CD14-positive monocyte (primary cell): ENCODE results near the gene SRP9. TPM values are rescaled to one million over a fixed set of nuclear protein-coding genes. Genes with fewer than 3 reads are reported as not detected.

Source experiments
- DNase-seq, 3 donors: peaks; one replicate each; pipeline ENCODE4 v3.0.0-alpha.2; 2011 to 2022
- H2AFZ ChIP-seq: 2 replicates; pipeline ENCODE4 v1.6.0; 2012; ENCODE audit warnings: mild to moderate bottlenecking, low read depth, low read length, inconsistent platforms; ENCODE audit not compliant: insufficient read depth, poor library complexity, severe bottlenecking
- H3K27ac ChIP-seq, 2 donors: 1 replicate in 1 of 2; 2 replicates in 1 of 2; pipeline ENCODE4 v1.5.1; 2012 to 2013; ENCODE audit warnings: low read length in 2 of 2, control low read depth in 1 of 2, inconsistent platforms in 1 of 2, low read depth in 1 of 2, mild to moderate bottlenecking in 1 of 2
- H3K27me3 ChIP-seq, 2 donors: one replicate each; pipeline versions ENCODE4 v1.6.0 to v1.6.1; 2011 to 2013; ENCODE audit warnings: low read length in 2 of 2; ENCODE audit not compliant: control insufficient read depth in 2 of 2, insufficient read depth in 2 of 2
- H3K36me3 ChIP-seq, 2 donors: replicated peaks in 1 of 2; 1 replicate in 1 of 2; 2 replicates in 1 of 2; pipeline versions ENCODE4 v1.5.1 to v1.6.1; 2012 to 2013; ENCODE audit warnings: low read length in 2 of 2, control low read depth in 1 of 2, inconsistent platforms in 1 of 2, mild to moderate bottlenecking in 1 of 2; ENCODE audit not compliant: insufficient read depth in 2 of 2, control insufficient read depth in 1 of 2
- H3K4me1 ChIP-seq, 2 donors: 1 replicate in 1 of 2; 2 replicates in 1 of 2; pipeline versions ENCODE4 v1.5.1 to v1.6.1; 2012 to 2013; ENCODE audit warnings: low read length in 2 of 2, control low read depth in 1 of 2, inconsistent platforms in 1 of 2, mild to moderate bottlenecking in 1 of 2, moderate library complexity in 1 of 2; ENCODE audit not compliant: insufficient read depth in 2 of 2, control insufficient read depth in 1 of 2
- H3K4me2 ChIP-seq: replicated peaks from 2 replicates; pipeline ENCODE3; 2012; ENCODE audit warnings: low read length, moderate library complexity, mild to moderate bottlenecking; ENCODE audit not compliant: poor library complexity, severe bottlenecking; ENCODE audit errors: extremely low read depth
- H3K4me3 ChIP-seq, 3 experiments: fragments of 200-600 bp in 1 of 3; sonication (generic) in 1 of 3; replicated peaks in 1 of 3; 1 replicate in 2 of 3; 2 replicates in 1 of 3; pipeline ENCODE4 v1.5.1; 2011 to 2013; ENCODE audit warnings: low read length in 3 of 3, mild to moderate bottlenecking in 3 of 3, control low read depth in 2 of 3, low read depth in 2 of 3, inconsistent platforms in 1 of 3, moderate library complexity in 1 of 3
- H3K79me2 ChIP-seq: 2 replicates; pipeline ENCODE4 v1.6.0; 2012; ENCODE audit warnings: mild to moderate bottlenecking, control low read depth, inconsistent platforms, low read length, moderate library complexity; ENCODE audit not compliant: insufficient read depth
- H3K9ac ChIP-seq: 2 replicates; pipeline ENCODE4 v1.6.0; 2017; ENCODE audit warnings: low read length, mild to moderate bottlenecking; ENCODE audit not compliant: insufficient read depth, poor library complexity, severe bottlenecking
- H3K9me3 ChIP-seq, 2 donors: replicated peaks in 1 of 2; 1 replicate in 1 of 2; 2 replicates in 1 of 2; pipeline versions ENCODE4 v1.5.1 to v1.6.1; 2012 to 2013; ENCODE audit warnings: low read length in 2 of 2, control low read depth in 1 of 2; ENCODE audit not compliant: control insufficient read depth in 1 of 2, insufficient read depth in 1 of 2
- H4K20me1 ChIP-seq: 2 replicates; pipeline ENCODE4 v1.6.0; 2012; ENCODE audit warnings: mild to moderate bottlenecking, low read length, control low read depth, moderate library complexity; ENCODE audit not compliant: insufficient read depth
- H3K27ac Mint-ChIP-seq, 7 donors: one replicate each; pipeline ENCODE4 v1.8.0; 2020; ENCODE audit warnings: mild to moderate bottlenecking in 7 of 7, mixed read lengths in 7 of 7, moderate library complexity in 6 of 7, inconsistent platforms in 2 of 7
- H3K27me3 Mint-ChIP-seq, 3 donors: one replicate each; pipeline ENCODE4 v1.8.0; 2021 to 2022; ENCODE audit warnings: low read depth in 3 of 3, mild to moderate bottlenecking in 3 of 3, mixed read lengths in 3 of 3, moderate library complexity in 3 of 3, inconsistent platforms in 1 of 3
- H3K36me3 Mint-ChIP-seq, 2 donors: one replicate each; pipeline ENCODE4 v1.8.0; 2020; ENCODE audit warnings: mixed read lengths in 2 of 2, inconsistent platforms in 1 of 2, mild to moderate bottlenecking in 1 of 2
- H3K4me1 Mint-ChIP-seq: one replicate; pipeline ENCODE4 v1.8.0; 2020; ENCODE audit warnings: mild to moderate bottlenecking, mixed read lengths
- H3K4me3 Mint-ChIP-seq, 2 donors: one replicate each; pipeline ENCODE4 v1.8.0; 2020; ENCODE audit warnings: mild to moderate bottlenecking in 2 of 2, mixed read lengths in 2 of 2, moderate library complexity in 1 of 2
- H3K9me3 Mint-ChIP-seq, 7 donors: one replicate each; pipeline ENCODE4 v1.8.0; 2020 to 2022; ENCODE audit warnings: mixed read lengths in 7 of 7, mild to moderate bottlenecking in 6 of 7, moderate library complexity in 6 of 7, inconsistent platforms in 2 of 7
- WGBS: methylation state at CpG from one replicate; pipeline ENCODE4 v1.1.5; 2013; ENCODE audit warnings: missing lambda C conversion rate; ENCODE audit not compliant: insufficient coverage; 5-methylcytosine and 5-hydroxymethylcytosine counted together
- intact Hi-C, 2 donors: fragments of 100-400 bp; cut with micrococcal nuclease; formaldehyde crosslinking; loops; one replicate each; pipeline versions ENCODE4 v1.15.0 to v1.15.1; 2023
- polyA plus RNA-seq, 3 donors: library from polyadenylated mRNA; depleted of rRNA in 1 of 3; unstranded in 2 of 3; stranded (reverse) in 1 of 3; fragments of 300-500 nt in 2 of 3; fragments of >200 nt in 1 of 3; fragmentation: Illumina TruSeq in 2 of 3; gene quantifications; 1 replicate in 2 of 3; 2 replicates in 1 of 3; pipeline ENCODE4 v1.2.3, GENCODE V29; 2012 to 2021
- TF ChIP-seq, protein P1 (sequence below): fragments of 200-600 bp; IDR thresholded peaks from one replicate; pipeline ENCODE4 v1.8.0; 2022; ENCODE audit warnings: antibody characterized with exemption, mild to moderate bottlenecking

SRP9 gene
- polyA plus RNA-seq, 3 donors, result 89.5 to 329 (median 281) TPM

DNA sequence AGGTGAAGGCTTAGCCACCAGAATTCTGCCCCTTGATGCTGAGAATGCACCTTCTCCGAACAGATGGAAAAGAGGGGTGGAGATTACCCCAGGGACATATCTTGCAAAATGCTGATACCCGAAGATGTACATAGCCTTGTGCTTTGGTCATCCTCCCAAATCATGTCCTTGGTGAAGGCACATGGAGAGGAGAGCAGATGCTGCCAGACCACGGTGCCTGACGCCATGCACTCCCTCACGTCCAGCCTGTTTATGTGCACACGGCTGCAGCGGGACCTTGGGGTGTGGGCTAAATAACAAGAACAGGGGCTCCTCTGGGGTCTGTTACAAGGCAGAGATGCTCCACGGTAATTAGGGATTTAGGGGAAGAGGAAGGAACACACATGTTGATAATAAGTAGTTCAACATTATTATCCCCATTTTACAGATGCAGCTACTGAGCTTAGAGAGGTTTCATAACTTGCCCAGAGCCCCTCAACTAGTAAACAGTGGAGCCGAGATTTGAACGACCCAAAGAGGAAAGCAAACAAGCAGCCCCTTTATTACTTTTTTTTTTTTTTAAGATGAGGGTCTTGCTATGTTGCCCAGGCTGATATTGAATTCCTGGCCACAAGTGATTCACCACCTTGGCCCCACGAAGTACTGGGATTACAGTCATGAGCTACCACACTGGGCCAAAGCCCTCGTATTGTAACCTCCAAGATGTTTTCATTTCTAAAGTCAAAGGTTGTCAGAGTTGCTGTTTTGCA lies 45.2 kb downstream of the SRP9 start:
- peaks cover 0 to 1% (median 0%) of the 10 kb centered on the region in 3 donors for H3K27me3 Mint-ChIP-seq
- 92% methylated on average over 8 of the region's 12 CpGs for WGBS

DNA sequence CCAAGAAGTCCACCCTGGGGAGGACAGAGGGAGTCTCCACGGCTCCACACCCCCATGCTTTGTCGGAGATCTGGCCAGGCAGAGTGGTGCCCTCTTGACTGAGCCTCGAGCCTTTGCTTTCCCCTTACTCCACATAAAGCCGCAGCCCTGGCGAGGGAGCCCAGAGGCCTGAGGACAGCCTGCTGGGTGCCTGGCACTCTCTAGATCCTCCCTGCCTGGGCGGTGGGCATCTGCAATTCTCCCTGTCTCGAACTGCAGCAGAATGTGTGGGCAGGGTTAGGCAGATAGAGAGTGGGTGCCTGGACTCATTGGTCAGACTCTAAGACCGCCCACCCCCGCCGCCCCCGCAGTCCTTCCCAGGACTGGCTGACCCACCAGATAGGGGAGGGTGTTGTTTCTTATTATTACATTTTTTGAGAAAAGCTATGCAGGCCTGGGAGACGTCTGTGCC lies 46.2 kb downstream of the SRP9 start:
- Histone ChIP-seq H2AFZ (no peak overlapping the region), H3K4me1 (no peaks in the 10 kb centered on the region), H3K79me2 (no peaks in the 10 kb centered on the region), H3K27ac (no peak overlapping the region), H3K9ac (no peak overlapping the region), H3K27me3 (no peaks in the 10 kb centered on the region), H3K9me3 (no peaks in the 10 kb centered on the region), H4K20me1 (no peaks in the 10 kb centered on the region), H3K36me3 (no peaks in the 10 kb centered on the region), H3K4me3 (no peak overlapping the region), H3K4me2 (no peak overlapping the region)
- Mint-ChIP-seq H3K27ac (no peak overlapping the region), H3K27me3 (peaks cover 0 to 1% (median 0%) of the 10 kb centered on the region in 3 donors), H3K9me3 (peaks cover 0 to 2% (median 0%) of the 10 kb centered on the region in 7 donors), H3K4me3 (no peak overlapping the region), H3K4me1 (no peaks in the 10 kb centered on the region), H3K36me3 (peaks cover 0 to 9% of the 10 kb centered on the region in 2 donors)
- no peak for DNase-seq
- WGBS, result 92% methylated on average over 7 of the region's 12 CpGs
- TF ChIP-seq, protein P1, sequence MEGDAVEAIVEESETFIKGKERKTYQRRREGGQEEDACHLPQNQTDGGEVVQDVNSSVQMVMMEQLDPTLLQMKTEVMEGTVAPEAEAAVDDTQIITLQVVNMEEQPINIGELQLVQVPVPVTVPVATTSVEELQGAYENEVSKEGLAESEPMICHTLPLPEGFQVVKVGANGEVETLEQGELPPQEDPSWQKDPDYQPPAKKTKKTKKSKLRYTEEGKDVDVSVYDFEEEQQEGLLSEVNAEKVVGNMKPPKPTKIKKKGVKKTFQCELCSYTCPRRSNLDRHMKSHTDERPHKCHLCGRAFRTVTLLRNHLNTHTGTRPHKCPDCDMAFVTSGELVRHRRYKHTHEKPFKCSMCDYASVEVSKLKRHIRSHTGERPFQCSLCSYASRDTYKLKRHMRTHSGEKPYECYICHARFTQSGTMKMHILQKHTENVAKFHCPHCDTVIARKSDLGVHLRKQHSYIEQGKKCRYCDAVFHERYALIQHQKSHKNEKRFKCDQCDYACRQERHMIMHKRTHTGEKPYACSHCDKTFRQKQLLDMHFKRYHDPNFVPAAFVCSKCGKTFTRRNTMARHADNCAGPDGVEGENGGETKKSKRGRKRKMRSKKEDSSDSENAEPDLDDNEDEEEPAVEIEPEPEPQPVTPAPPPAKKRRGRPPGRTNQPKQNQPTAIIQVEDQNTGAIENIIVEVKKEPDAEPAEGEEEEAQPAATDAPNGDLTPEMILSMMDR, result no peak
- intact Hi-C loops, result no loop called here

More for the DNA sequence above, 45.2 kb downstream of the SRP9 start:
- Histone ChIP-seq H4K20me1 (no peaks in the 10 kb centered on the region), H3K4me1 (peaks cover 1 to 2% of the 10 kb centered on the region in 2 donors), H3K79me2 (no peaks in the 10 kb centered on the region), H3K4me2 (no peak overlapping the region), H2AFZ (no peak overlapping the region), H3K9ac (no peak overlapping the region), H3K27me3 (no peaks in the 10 kb centered on the region), H3K9me3 (no peaks in the 10 kb centered on the region), H3K4me3 (no peak overlapping the region), H3K36me3 (no peaks in the 10 kb centered on the region), H3K27ac (no peak overlapping the region)
- intact Hi-C loops, result no loop called here
- H3K4me1 Mint-ChIP-seq, result peaks cover 4% of the 10 kb centered on the region
- peaks cover 0 to 9% of the 10 kb centered on the region in 2 donors for H3K36me3 Mint-ChIP-seq
- no peak for DNase-seq
- TF ChIP-seq, protein P1, result no peak
- H3K27ac Mint-ChIP-seq, result no peak overlapping the region
- H3K9me3 Mint-ChIP-seq, result peaks cover 0 to under 1% (median 0%) of the 10 kb centered on the region in 7 donors
- no peak overlapping the region for H3K4me3 Mint-ChIP-seq
